GM18526 (cell line): ENCODE measurements around the gene MRPS23.

ENCODE experiments used
- POLR2A ChIP-seq: IDR thresholded peaks from 3 replicates; pipeline ENCODE4 v1.6.1; 2011; ENCODE audit not compliant: insufficient read length; ENCODE audit errors: extremely low read depth

The MRPS23 gene

GRCh38 chr17:57872536-57872935, 22.7 kb upstream of the MRPS23 start:
- no peak for TF ChIP-seq POLR2A

DNA sequence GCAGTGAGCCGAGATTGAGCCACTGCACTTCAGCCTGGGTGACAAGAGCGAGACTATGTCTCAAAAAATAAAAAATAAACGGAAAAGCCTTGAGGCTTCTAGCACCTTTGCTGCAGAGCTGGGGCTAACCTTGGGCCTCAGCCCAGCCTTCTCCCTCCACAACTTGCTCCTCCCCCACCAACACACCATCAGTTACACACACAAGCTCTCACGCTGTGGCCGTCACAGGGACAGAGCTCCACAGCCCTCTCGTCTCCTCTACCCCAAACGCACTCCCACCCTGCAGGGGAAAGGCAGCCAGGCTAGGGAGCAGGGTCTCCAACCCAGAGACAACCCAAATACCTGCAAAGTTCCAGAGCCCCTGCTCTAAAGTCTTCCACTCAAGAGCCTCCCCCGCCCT, 22.0 kb upstream of the MRPS23 start:
- no peak for TF ChIP-seq POLR2A

DNA sequence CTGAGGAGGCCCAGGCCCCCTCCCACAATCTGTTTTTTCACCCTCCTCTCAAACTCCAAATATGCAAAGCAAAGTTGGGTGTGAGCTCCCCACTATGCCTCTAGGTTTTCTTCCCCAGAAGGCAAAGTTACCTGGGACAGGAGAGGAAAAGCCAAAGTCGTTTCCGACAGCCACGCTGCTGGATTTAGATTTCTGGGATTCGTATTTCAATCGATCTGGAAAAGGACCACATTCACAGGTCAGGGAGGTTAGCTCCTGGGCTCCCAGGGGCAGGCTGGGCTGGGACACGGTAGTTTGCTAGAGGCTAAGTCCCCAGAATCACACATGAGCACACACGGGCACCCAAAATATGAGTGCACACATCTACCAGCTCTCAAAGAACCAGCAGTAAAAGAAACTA, 21.3 kb upstream of the MRPS23 start:
- TF ChIP-seq POLR2A: no peak

DNA sequence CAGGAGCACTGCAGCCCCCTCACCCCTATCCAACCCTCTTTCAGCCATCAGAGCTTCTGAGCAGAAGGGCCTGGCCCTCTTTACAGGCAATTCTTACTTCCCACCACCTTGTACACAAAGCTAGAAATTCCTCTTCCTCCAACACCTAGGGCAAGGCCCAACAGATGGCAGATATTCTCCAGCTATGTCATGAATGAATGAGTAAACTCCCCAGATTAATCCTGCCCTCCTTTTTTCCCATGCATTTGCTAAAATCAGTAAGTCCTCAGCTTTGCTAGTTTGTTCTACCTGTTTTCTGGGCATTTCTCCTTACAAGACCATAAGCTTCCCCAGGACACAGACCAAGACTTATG, 20.4 kb upstream of the MRPS23 start:
- TF ChIP-seq POLR2A: no peak

- TF ChIP-seq POLR2A: no peak
These were observed 19.9 kb upstream of the MRPS23 start for GRCh38 chr17:57869617-57870282.

- no peak for TF ChIP-seq POLR2A
These were observed 19.2 kb upstream of the MRPS23 start for GRCh38 chr17:57868910-57869616.

DNA sequence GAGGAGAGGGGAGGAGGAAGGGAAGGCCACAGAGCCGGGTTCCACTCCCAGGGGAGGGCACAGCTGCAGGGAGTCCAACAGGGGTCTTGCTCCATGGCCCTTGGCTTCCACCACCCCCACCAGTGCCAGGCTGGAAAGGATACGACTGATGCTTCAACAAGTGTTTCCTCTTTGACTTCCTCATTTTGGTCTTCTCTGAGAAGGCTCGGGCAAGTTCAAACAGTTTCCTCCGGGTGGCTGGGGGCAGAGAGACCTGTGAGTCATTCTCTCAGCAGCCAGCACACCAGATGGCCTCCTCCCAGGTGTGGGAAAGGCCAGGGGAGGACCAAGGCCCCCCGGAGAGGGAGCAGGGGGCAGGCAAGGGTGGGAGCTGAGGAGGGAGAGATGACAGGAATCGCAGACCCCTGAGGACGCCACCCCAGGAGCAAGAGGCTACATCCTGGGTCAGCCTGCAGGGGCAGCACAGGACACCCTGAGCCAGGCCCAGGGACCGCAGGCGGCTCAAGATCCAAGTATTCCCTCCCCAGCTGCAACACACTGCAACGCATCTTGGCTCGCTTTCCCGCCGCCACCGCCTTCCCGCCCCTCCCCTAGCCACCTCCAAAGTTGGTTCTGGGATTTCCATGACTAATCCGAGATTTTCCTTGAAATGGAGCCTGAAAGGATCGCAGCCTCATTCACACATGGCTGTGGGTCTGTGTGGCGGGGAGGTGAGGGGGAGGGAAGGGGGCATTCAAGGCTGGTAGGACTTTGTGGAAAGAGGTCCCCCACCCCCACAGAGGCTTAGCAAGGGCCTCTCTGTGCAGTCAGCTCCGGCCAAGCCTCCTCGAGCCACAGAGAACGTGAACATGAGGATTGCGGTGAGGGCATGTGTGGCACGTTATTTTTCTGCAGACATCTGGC, 18.4 kb upstream of the MRPS23 start:
- TF ChIP-seq POLR2A: no peak

DNA sequence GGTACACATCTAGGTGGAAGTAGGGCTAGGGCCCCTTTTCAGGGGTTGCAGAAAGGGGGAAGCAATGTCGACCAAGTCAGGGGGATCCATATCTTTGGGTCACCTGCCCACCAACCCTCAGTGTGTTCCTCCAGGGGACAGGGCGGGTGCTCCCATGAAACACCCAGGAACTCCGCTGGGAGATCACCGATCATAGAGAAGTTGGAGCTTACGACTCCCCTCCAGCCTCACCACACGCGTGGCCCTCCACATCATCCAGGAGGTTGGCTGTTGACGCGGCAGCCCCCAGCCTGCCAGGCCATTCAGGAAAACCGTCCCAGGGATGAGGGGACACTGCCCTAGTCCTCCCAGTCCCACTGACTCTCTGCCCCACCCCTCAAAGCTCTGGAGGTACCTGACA, 17.3 kb upstream of the MRPS23 start:
- TF ChIP-seq POLR2A: no peak

- TF ChIP-seq POLR2A: no peak
These were observed 16.9 kb upstream of the MRPS23 start for GRCh38 chr17:57866723-57867122.

- no peak for TF ChIP-seq POLR2A
These were observed 16.5 kb upstream of the MRPS23 start for GRCh38 chr17:57866319-57866718.

- no peak for TF ChIP-seq POLR2A
These were observed 14.4 kb upstream of the MRPS23 start for GRCh38 chr17:57864273-57864672.

- TF ChIP-seq POLR2A: no peak
These were observed 13.1 kb upstream of the MRPS23 start for GRCh38 chr17:57862694-57863667.

DNA sequence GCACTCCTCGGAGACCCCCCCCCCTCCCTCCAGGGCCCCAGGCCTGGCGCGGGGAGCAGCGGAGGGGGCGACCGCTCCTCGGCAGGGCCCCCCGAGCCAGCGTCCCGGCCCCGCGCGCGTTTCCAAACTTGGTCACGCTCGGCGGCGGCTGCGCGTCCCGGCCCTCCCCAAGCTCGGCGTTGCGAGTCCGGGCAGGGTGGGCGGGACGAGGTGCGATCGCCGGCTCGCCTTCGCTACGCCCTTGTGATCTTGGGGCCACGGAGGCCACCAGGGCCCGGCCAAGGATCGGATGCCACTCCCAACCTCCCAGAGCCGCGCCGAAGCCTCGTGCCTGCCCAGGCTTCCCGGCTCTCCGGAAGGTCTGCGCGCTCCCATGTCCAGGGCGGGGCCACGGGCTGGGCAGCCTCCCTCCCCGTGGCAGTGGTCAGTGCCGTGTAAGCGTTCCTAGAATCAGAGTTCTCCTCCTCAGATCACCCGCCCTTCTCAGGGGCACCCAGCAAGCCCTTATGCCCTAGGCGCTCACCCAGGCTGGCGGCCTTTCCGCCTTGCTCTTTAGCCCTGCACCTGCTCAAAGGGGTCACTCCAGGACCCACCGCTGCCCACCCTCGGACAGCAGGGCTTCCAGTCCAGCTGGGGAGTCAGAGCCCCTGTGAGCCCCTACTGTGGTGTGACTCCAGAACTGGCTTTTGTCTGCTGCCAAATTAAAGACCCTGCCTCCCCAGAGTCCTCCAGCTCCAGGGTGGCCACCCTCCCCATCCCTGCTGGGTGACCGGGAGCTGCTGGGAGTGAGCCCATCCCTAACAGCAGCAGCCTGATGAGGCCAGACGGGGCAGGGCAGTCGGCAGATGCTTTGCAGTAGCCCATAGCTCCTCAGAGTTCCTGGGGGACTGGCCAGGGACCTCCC, 12.2 kb upstream of the MRPS23 start:
- TF ChIP-seq POLR2A: no peak
